PC-9 (cell line): Measurements from ENCODE around the gene DOCK3. TPM values are rescaled to one million over a fixed set of nuclear protein-coding genes. Genes with fewer than 3 reads are reported as not detected.
"Not testable (repeated sequence)": the region's sequence is repeated elsewhere in the genome, so short reads cannot be mapped to it uniquely, and the experiment has no call there.

ENCODE experiments used
- BruUV-seq: library from RNA; stranded (reverse); fragments of 400-500 nt; replicated peaks from 2 replicates; lab custom pipeline; 2021; lab: Mats Ljungman, UMichigan
- CTCF ChIA-PET: fragments of 300-600 bp; sonication (Branson Sonifier 250); formaldehyde crosslinking; loops from one replicate; lab custom pipeline; 2022; ENCODE audit warnings: antibody characterized with exemption; lab: Charles Lee
- POLR2A ChIA-PET: fragments of 300-600 bp; sonication (Branson Sonifier 250); formaldehyde crosslinking; loops from one replicate; lab custom pipeline; 2022; ENCODE audit warnings: antibody characterized with exemption; ENCODE audit not compliant: unreplicated experiment; lab: Charles Lee
- DNase-seq, 2 experiments: peaks; one replicate each; pipeline versions ENCODE4 v3.0.0 to v3.0.0-alpha.2; 2015 to 2022; ENCODE audit warnings: mixed read lengths in 1 of 2
- H2AFZ ChIP-seq: fragments of 200-600 bp; sonication (generic); 2 replicates; pipeline ENCODE4 v1.8.1; 2017; ENCODE audit warnings: antibody characterized with exemption
- H3F3A ChIP-seq: fragments of 200-600 bp; sonication (generic); 2 replicates; pipeline ENCODE4 v1.8.1; 2017; ENCODE audit warnings: antibody characterized with exemption, mild to moderate bottlenecking, low read depth; ENCODE audit not compliant: insufficient read depth
- H3K27ac ChIP-seq: fragments of 200-600 bp; sonication (generic); 2 replicates; pipeline ENCODE4 v1.6.1; 2016; ENCODE audit warnings: mixed run types
- H3K27me3 ChIP-seq: fragments of 200-600 bp; sonication (generic); 2 replicates; pipeline ENCODE4 v1.6.1; 2016; ENCODE audit warnings: low read depth, mixed run types; ENCODE audit not compliant: insufficient read depth
- H3K36me3 ChIP-seq: fragments of 200-600 bp; sonication (generic); 2 replicates; pipeline ENCODE4 v1.6.1; 2016; ENCODE audit warnings: low read depth, mixed run types
- H3K4me1 ChIP-seq: fragments of 200-600 bp; sonication (generic); replicated peaks from 2 replicates; pipeline ENCODE4 v1.6.1; 2016; ENCODE audit warnings: mixed run types; ENCODE audit not compliant: insufficient read depth
- H3K4me2 ChIP-seq: fragments of 200-600 bp; sonication (generic); 2 replicates; pipeline ENCODE4 v1.6.1; 2017; ENCODE audit warnings: mixed run types
- H3K4me3 ChIP-seq: fragments of 200-600 bp; sonication (generic); 2 replicates; pipeline ENCODE4 v1.6.1; 2016; ENCODE audit warnings: mixed run types
- H3K79me2 ChIP-seq: fragments of 200-600 bp; sonication (generic); 2 replicates; pipeline ENCODE4 v1.6.1; 2017; ENCODE audit warnings: low read depth, mixed run types
- H3K9me2 ChIP-seq: fragments of 200-600 bp; sonication (generic); 2 replicates; pipeline ENCODE4 v1.8.1; 2017; ENCODE audit warnings: mild to moderate bottlenecking; ENCODE audit not compliant: insufficient read depth
- H3K9me3 ChIP-seq: fragments of 200-600 bp; sonication (generic); 2 replicates; pipeline ENCODE4 v1.8.1; 2016; ENCODE audit warnings: low read depth; ENCODE audit not compliant: insufficient read depth
- H4K20me1 ChIP-seq: fragments of 200-600 bp; sonication (generic); 2 replicates; pipeline ENCODE4 v1.8.1; 2017; ENCODE audit not compliant: insufficient read depth
- EZH2 ChIP-seq: fragments of 200-600 bp; sonication (generic); IDR thresholded peaks from 2 replicates; pipeline ENCODE4 v1.8.0; 2017; ENCODE audit warnings: antibody characterized with exemption, low read depth
- intact Hi-C: fragments of 100-400 bp; cut with micrococcal nuclease; formaldehyde crosslinking; loops from one replicate; pipeline ENCODE4 v1.10.0; 2022; ENCODE audit not compliant: unreplicated experiment
- total RNA-seq: library from RNA; stranded (reverse); gene quantifications from 2 replicates; pipeline ENCODE4 v1.2.3, GENCODE V29; 2021
- TF ChIP-seq, protein P1 (sequence below): fragments of 200-600 bp; sonication (generic); conservative IDR thresholded peaks from 2 replicates; pipeline ENCODE4 v1.6.1; 2017; ENCODE audit warnings: mixed run types, antibody characterized with exemption, mild to moderate bottlenecking, moderate library complexity

The DOCK3 gene
- total RNA-seq, 1 experiment from 2014 or later: 16.9 TPM

GRCh38 chr3:50759015-50759414 is 84.3 kb downstream of the DOCK3 start:
- intact Hi-C loops: no loop called here
- CTCF ChIA-PET: no interaction called here
- H3K4me1 ChIP-seq: no peaks in the 10 kb centered on the region
- BruUV-seq: no TSS peak
- H3K27me3 ChIP-seq: no peaks in the 10 kb centered on the region
- H3K4me2 ChIP-seq: no peak overlapping the region
- no peak for TF ChIP-seq EZH2
- TF ChIP-seq, protein P1, sequence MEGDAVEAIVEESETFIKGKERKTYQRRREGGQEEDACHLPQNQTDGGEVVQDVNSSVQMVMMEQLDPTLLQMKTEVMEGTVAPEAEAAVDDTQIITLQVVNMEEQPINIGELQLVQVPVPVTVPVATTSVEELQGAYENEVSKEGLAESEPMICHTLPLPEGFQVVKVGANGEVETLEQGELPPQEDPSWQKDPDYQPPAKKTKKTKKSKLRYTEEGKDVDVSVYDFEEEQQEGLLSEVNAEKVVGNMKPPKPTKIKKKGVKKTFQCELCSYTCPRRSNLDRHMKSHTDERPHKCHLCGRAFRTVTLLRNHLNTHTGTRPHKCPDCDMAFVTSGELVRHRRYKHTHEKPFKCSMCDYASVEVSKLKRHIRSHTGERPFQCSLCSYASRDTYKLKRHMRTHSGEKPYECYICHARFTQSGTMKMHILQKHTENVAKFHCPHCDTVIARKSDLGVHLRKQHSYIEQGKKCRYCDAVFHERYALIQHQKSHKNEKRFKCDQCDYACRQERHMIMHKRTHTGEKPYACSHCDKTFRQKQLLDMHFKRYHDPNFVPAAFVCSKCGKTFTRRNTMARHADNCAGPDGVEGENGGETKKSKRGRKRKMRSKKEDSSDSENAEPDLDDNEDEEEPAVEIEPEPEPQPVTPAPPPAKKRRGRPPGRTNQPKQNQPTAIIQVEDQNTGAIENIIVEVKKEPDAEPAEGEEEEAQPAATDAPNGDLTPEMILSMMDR: no peak
- H3K36me3 ChIP-seq: no peaks in the 10 kb centered on the region
- no peaks in the 10 kb centered on the region for H3F3A ChIP-seq
- H3K9me3 ChIP-seq: no peaks in the 10 kb centered on the region
- no peak for DNase-seq
- H4K20me1 ChIP-seq: no peaks in the 10 kb centered on the region
- no peak overlapping the region for H3K27ac ChIP-seq
- H3K4me3 ChIP-seq: no peak overlapping the region
- POLR2A ChIA-PET: no interaction called here
- no peaks in the 10 kb centered on the region for H3K9me2 ChIP-seq
- no peak overlapping the region for H2AFZ ChIP-seq
- no peaks in the 10 kb centered on the region for H3K79me2 ChIP-seq

- H3K4me3 ChIP-seq: no peak overlapping the region
- H3K4me2 ChIP-seq: no peak overlapping the region
- H3K9me2 ChIP-seq: no peaks in the 10 kb centered on the region; the same call in 1 of the 2 replicates
- no peak for DNase-seq
- H3F3A ChIP-seq: 0 out of 2 replicates have a peak, but pooled peaks cover 5% of the 10 kb centered on the region
- H3K79me2 ChIP-seq: 0 out of 2 replicates have a peak, but pooled peaks cover 10% of the 10 kb centered on the region
- H3K4me1 ChIP-seq: no peaks in the 10 kb centered on the region
- H2AFZ ChIP-seq: no peak overlapping the region
- no peaks in the 10 kb centered on the region for H3K36me3 ChIP-seq
- H3K27ac ChIP-seq: no peak overlapping the region
- CTCF ChIA-PET: no interaction called here
- H3K27me3 ChIP-seq: no peaks in the 10 kb centered on the region
- TF ChIP-seq, protein P1: no peak
- no peak for TF ChIP-seq EZH2
- intact Hi-C loops: no loop called here
- no peaks in the 10 kb centered on the region for H4K20me1 ChIP-seq
- H3K9me3 ChIP-seq: no peaks in the 10 kb centered on the region
- POLR2A ChIA-PET: no interaction called here
- BruUV-seq: no TSS peak
These were observed 103.0 kb downstream of the DOCK3 start for GRCh38 chr3:50777680-50778079.

DNA sequence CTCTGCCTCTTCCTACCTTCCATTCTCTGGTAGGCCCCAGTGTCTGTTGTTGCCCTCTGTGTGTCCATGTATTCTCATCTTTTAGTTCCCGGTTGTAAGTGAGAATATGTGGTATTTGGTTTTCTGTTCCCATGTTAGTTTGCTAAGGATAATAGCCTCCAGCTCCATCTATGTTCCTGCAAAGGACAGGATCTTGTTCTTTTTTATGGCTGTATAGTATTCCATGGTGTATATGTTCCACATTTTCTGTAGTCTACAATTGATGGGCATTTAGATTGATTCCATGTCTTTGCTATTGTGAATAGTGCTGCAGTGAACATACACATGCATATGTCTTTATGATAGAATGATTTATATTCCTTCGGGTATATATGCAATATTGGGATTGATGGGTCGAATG is 107.0 kb downstream of the DOCK3 start:
- H3K36me3 ChIP-seq, H3K4me2 ChIP-seq, H3K79me2 ChIP-seq, H2AFZ ChIP-seq, H3F3A ChIP-seq, H4K20me1 ChIP-seq, BruUV-seq, CTCF ChIA-PET, H3K9me2 ChIP-seq, H3K9me3 ChIP-seq, intact Hi-C loops, POLR2A ChIA-PET, DNase-seq, H3K27me3 ChIP-seq, H3K4me3 ChIP-seq, H3K4me1 ChIP-seq, H3K27ac ChIP-seq: not testable (repeated sequence)

DNA sequence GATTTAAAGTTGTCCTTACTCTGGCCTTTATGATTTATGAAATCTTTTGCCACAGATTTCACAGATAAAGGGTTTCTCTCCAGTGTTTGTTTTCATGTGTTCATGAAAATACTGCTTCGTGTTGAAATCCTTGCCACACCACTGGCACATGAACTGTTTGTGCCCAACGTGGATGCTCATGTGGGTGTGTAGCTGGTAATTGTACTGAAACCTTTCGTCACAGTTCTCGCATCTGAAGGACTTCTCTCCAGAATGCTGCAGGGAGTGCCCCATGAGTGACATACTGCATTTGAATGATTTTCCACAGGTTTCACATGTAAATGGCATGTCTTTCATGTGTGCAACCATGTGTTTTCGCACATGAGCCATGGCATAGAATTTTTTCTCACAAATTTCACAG is 111.9 kb downstream of the DOCK3 start:
- Histone ChIP-seq H4K20me1 (no peaks in the 10 kb centered on the region), H3K9me2 (no peaks in the 10 kb centered on the region), H3K27ac (no peak overlapping the region), H2AFZ (no peak overlapping the region), H3F3A (no peaks in the 10 kb centered on the region), H3K4me2 (no peak overlapping the region), H3K79me2 (no peaks in the 10 kb centered on the region), H3K4me3 (no peak overlapping the region), H3K4me1 (no peaks in the 10 kb centered on the region), H3K36me3 (no peaks in the 10 kb centered on the region), H3K27me3 (no peaks in the 10 kb centered on the region), H3K9me3 (no peaks in the 10 kb centered on the region)
- intact Hi-C loops: no loop called here
- CTCF ChIA-PET: no interaction called here
- no peak for DNase-seq
- BruUV-seq: no TSS peak
- TF ChIP-seq, protein P1: no peak
- POLR2A ChIA-PET: interaction anchor here (0.7 kb wide), 1 partner anchor 170 kb away, joined by 3 read pairs; no protein-coding TSS in a partner anchor

DNA sequence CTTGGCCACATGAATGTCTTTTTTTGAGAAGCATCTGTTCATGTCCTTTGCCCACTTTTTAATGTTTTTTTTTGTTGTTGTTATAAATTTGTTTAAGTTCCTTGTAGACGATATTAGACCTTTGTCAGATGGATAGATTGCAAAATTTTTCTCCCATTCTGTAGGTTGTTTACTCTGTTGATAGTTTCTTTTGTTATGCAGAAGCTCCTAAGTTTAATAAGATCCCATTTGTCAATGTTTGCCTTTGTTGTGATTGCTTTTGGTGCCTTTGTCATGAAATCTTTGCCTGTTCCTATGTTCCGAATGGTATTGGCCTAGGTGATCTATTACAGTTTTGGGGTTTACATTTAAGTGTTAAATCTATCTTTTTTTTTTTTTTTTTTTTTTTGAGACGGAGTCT is 116.2 kb downstream of the DOCK3 start:
- H3K27me3 ChIP-seq, H3K9me3 ChIP-seq, BruUV-seq, H3K4me2 ChIP-seq, H3K4me1 ChIP-seq, H3K27ac ChIP-seq, H3K4me3 ChIP-seq, H3K36me3 ChIP-seq, POLR2A ChIA-PET, H3F3A ChIP-seq, CTCF ChIA-PET, H2AFZ ChIP-seq, H4K20me1 ChIP-seq, intact Hi-C loops, H3K9me2 ChIP-seq, DNase-seq, H3K79me2 ChIP-seq: not testable (repeated sequence)
